ENCODE measurements around the gene EDAR.

- TF ChIP-seq L3MBTL2 (conservative IDR thresholded peaks at IDR 0.05) (no peak), ELF4 (IDR thresholded peaks at IDR 0.05) (no peak)
Observed at GRCh38 chr2:109000738-109001137, 11.7 kb upstream of the EDAR start.
